RCC 7860 (cell line): ENCODE measurements around the gene MALAT1.
"Not testable (repeated sequence)": the region's sequence is repeated elsewhere in the genome, so short reads cannot be mapped to it uniquely, and the experiment has no call there.

Source experiments
- DNase-seq: peaks from one replicate; pipeline ENCODE4 v3.0.0-alpha.2; 2015; ENCODE audit warnings: low spot score
- FAIRE-seq: peaks from 2 replicates; lab custom pipeline; 2012; peaks lifted over from hg19 to GRCh38; lab: Jason Lieb, UNC

Gene MALAT1

DNA sequence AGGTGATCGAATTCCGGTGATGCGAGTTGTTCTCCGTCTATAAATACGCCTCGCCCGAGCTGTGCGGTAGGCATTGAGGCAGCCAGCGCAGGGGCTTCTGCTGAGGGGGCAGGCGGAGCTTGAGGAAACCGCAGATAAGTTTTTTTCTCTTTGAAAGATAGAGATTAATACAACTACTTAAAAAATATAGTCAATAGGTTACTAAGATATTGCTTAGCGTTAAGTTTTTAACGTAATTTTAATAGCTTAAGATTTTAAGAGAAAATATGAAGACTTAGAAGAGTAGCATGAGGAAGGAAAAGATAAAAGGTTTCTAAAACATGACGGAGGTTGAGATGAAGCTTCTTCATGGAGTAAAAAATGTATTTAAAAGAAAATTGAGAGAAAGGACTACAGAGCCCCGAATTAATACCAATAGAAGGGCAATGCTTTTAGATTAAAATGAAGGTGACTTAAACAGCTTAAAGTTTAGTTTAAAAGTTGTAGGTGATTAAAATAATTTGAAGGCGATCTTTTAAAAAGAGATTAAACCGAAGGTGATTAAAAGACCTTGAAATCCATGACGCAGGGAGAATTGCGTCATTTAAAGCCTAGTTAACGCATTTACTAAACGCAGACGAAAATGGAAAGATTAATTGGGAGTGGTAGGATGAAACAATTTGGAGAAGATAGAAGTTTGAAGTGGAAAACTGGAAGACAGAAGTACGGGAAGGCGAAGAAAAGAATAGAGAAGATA is at the start of gene MALAT1:
Gene MALAT1 (plus strand): TSS at position 69 of the 736 bp plus-strand sequence.
- FAIRE-seq (no peak), DNase-seq (peak; percentile 83)

DNA sequence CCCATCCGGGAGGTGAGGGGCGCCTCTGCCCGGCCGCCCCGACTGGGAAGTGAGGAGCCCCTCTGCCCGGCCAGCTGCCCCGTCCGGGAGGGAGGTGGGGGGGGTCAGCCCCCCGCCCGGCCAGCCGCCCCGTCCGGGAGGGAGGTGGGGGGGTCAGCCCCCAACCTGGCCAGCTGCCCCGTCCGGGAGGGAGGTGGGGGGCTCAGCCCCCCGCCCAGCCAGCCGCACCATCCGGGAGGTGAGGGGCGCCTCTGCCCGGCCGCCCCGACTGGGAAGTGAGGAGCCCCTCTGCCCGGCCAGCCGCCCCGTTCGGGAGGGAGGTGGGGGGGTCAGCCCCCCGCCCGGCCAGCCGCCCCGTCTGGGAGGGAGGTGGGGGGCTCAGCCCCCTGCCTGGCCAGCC is 47.5 kb upstream of the MALAT1 start:
- FAIRE-seq, DNase-seq: not testable (repeated sequence)

DNA sequence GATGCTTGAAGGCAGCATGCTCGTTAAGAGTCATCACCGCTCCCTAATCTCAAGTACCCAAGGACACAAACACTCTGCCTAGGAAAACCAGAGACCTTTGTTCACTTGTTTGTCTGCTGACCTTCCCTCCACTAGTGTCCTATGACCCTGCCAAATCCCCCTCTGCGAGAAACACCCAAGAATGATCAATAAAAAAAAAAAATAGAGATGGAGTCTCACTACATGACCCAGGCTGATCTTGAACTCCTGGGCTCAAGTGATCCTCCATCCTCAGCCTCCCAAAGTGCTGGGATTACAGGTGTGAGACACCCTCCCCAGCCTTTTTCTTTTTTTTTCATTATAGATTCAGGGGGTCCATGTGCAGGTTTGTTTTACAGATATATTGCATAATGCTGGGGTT is 46.6 kb upstream of the MALAT1 start:
- not testable (repeated sequence) for DNase-seq, FAIRE-seq

- FAIRE-seq, result no peak
- peak; percentile 8 for DNase-seq
These were observed 45.9 kb upstream of the MALAT1 start for GRCh38 chr11:65452806-65453490.

DNA sequence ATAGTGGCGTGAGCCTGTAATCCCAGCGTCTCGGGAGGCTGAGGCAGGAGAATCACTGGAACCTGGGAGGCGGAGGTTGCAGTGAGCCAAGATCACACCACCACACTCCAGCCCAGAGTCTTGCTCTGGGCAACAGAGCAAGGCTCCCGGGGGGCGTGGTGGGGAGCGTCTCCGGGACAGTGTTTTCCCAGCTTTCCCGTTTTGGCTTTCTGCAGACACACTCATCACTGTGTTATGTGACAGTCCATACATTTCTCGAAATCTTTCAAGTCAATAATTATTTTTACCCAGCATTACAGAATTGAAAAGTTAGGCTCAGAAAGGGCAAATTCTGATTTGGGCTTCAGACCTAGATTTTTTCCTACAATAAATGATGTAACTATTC is 44.5 kb upstream of the MALAT1 start:
- no peak for FAIRE-seq

DNA sequence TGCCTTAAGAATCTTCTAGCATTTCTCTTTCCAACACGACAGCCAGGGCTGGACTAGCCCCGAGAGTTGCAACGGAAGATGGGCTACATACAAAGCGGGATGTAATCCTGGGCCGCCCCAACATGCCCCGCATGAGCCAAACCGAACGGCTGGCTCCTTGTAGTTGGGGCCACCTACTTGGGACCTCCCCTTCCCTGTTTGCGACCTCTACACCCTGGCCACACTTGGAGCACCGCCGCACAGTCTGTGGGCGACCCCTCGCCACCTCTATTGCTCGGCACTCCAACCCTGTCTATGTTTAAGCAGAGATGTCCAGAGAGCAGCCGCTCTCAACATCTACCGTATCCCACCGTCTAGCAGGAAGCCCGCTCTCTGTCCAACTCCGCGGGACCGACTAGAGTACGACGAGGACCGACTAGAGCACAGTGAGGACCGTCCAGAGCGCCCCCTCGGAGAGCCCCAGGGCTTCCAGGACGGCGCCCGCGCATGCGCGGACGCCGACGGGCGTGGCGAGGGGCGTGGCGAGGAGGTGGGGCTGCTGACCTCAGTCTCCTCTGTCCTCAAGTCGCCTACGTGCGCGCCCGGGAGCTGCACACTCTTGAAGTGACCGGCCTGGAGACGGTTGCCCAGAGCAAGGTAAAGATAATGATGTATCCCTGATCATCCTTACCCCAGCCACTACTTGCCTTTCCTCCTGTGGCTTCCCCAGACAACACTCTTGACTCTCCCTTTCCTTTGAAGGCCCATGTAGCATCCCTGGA is 44.0 kb upstream of the MALAT1 start:
- FAIRE-seq, result no peak
- DNase-seq, result peak; percentile 24

More for the DNA sequence above, 44.5 kb upstream of the MALAT1 start:
- no peak for DNase-seq

GRCh38 chr11:65456418-65456817 is 42.4 kb upstream of the MALAT1 start:
- no peak for FAIRE-seq
- DNase-seq, result no peak

- FAIRE-seq, result no peak
These were observed 39.3 kb upstream of the MALAT1 start for GRCh38 chr11:65459552-65459951.

GRCh38 chr11:65465471-65465870 is 33.4 kb upstream of the MALAT1 start:
- DNase-seq, FAIRE-seq: not testable (repeated sequence)

More at GRCh38 chr11:65459552-65459951, 39.3 kb upstream of the MALAT1 start:
- no peak for DNase-seq

- not testable (repeated sequence) for FAIRE-seq, DNase-seq
These were observed 31.5 kb upstream of the MALAT1 start for GRCh38 chr11:65467306-65467705.

- DNase-seq, result no peak
- FAIRE-seq, result no peak
These were observed 29.9 kb upstream of the MALAT1 start for GRCh38 chr11:65468874-65469333.

- no peak for FAIRE-seq
- DNase-seq, result no peak
These were observed 28.3 kb upstream of the MALAT1 start for GRCh38 chr11:65470433-65471049.

DNA sequence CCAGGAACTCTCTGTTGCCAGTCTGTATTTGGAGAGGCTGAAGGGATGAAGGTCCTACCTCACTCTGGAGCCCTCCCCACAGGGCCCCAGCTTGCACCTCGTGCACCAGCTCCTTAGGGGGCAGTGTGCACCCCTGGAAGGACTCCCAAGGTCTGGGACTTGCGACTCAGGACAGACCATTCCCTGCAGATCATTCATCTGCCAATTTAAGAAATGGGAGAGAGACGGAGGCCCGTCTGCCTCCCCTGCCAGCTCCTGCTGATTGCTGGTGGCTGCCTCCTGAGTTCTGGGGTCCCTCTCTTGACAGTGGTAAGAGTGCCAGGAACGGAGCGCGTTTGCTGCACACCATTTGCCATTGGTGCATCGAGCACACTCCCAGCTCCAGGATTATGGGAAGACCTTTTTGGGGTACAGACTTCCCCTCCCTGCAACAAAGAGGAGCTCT is 27.4 kb upstream of the MALAT1 start:
- DNase-seq (peak; percentile 37), FAIRE-seq (no peak)

GRCh38 chr11:65472588-65473277 is 26.1 kb upstream of the MALAT1 start:
- DNase-seq, FAIRE-seq: not testable (repeated sequence)

GRCh38 chr11:65473278-65473860 is 25.5 kb upstream of the MALAT1 start:
- no peak for DNase-seq
- FAIRE-seq, result no peak

GRCh38 chr11:65474864-65475263 is 24.0 kb upstream of the MALAT1 start:
- FAIRE-seq (no peak), DNase-seq (no peak)

GRCh38 chr11:65476632-65477148 is 22.2 kb upstream of the MALAT1 start:
- FAIRE-seq, result no peak

GRCh38 chr11:65477149-65477965 is 21.5 kb upstream of the MALAT1 start:
- no peak for FAIRE-seq
- peak; percentile 84 for DNase-seq

More at GRCh38 chr11:65476632-65477148, 22.2 kb upstream of the MALAT1 start:
- no peak for DNase-seq
